ENCODE data around the gene TRAPPC3L. TPM values are rescaled to one million over a fixed set of nuclear protein-coding genes. Genes with fewer than 3 reads are reported as not detected.

Gene TRAPPC3L
- polyA plus RNA-seq, 2 of the 4 experiments (the other 2 are of a cell fraction) = not detected

- H3K4me3 ChIP-seq = no peak overlapping the region
- 62% methylated on average over 12 of the region's 12 CpGs for WGBS (ENCODE audit: missing lambda C conversion rate)
- H3K27ac ChIP-seq = no peak overlapping the region
- H3K4me1 ChIP-seq = peaks cover 12% of the 10 kb centered on the region
- peak; percentile 28 to 65 for DNase-seq (ENCODE audit: low read depth in 1 of 2, low spot score in 1 of 2)
- CTCF ChIA-PET = interaction anchor here (1.0 to 4.2 kb wide), 8 partner anchors 19 to 263 kb away, joined by 3 to 34 read pairs (median 12); partner anchors contain the start of gene CALHM5
- TF ChIP-seq SMC3 (IDR thresholded peaks at IDR 0.05) (peak; percentile 75), CTCF (IDR thresholded peaks at IDR 0.05) (peak; percentile 67), GATA3 (IDR thresholded peaks at IDR 0.05; ENCODE audit: borderline replicate concordance) (no peak), CBX2 (IDR thresholded peaks at IDR 0.05; ENCODE audit: borderline replicate concordance, low read depth) (no peak), CEBPB (IDR thresholded peaks at IDR 0.05) (no peak), HOXB5 (CRISPR knock-in tag; IDR thresholded peaks at IDR 0.05) (no peak), RAD21 (conservative IDR thresholded peaks at IDR 0.05 in 1 of 2, IDR thresholded peaks at IDR 0.05 in 1 of 2) (peak; percentile 57 to 58)
- H3K9me3 ChIP-seq = no peaks in the 10 kb centered on the region
- no peak for FAIRE-seq
- no peak overlapping the region for H3K4me2 ChIP-seq
- peak; percentile 76 to 89; a peak in 4 of 6 replicates for ATAC-seq
- POLR2A ChIA-PET = no interaction called here
These were observed 13.6 kb downstream of the TRAPPC3L start for GRCh38 chr6:116531675-116532570.

- peaks cover 12% of the 10 kb centered on the region for H3K4me1 ChIP-seq
- H3K4me2 ChIP-seq = no peak overlapping the region
- ChIA-PET CTCF (interaction anchor here (1.2 kb wide), 1 partner anchor 243 kb away, joined by 5 read pairs; no protein-coding TSS in a partner anchor), POLR2A (no interaction called here)
- no peak for TF ChIP-seq HES2 (IDR thresholded peaks at IDR 0.05)
- TF ChIP-seq ESRRA (IDR thresholded peaks at IDR 0.05; ENCODE audit: borderline replicate concordance, low read length) = no peak
- TF ChIP-seq TP53 (CRISPR knock-in tag; IDR thresholded peaks at IDR 0.05) = no peak
- no peak for TF ChIP-seq ZNF302 (CRISPR knock-in tag; IDR thresholded peaks at IDR 0.05)
- no peak for TF ChIP-seq HEYL (CRISPR knock-in tag; IDR thresholded peaks at IDR 0.05)
- no peak for TF ChIP-seq MAZ (IDR thresholded peaks at IDR 0.05; ENCODE audit: borderline replicate concordance, low read depth, low read length)
- no peak for TF ChIP-seq USF2 (IDR thresholded peaks at IDR 0.05)
- TF ChIP-seq CHD2 (IDR thresholded peaks at IDR 0.05; ENCODE audit: low read length, partially characterized antibody) = no peak
- TF ChIP-seq FOSB (CRISPR knock-in tag; IDR thresholded peaks at IDR 0.05) = no peak
- no peak for TF ChIP-seq JUNB (IDR thresholded peaks at IDR 0.05)
- TF ChIP-seq REST (IDR thresholded peaks at IDR 0.05) = no peak
- no peak for TF ChIP-seq PHF8 (IDR thresholded peaks at IDR 0.05; ENCODE audit: borderline replicate concordance, low read depth)
- no peak for TF ChIP-seq CHD4 (IDR thresholded peaks at IDR 0.05; ENCODE audit: borderline replicate concordance)
- TF ChIP-seq BCL3 (IDR thresholded peaks at IDR 0.05) = no peak
- no peak for TF ChIP-seq JUN (IDR thresholded peaks at IDR 0.05)
- TF ChIP-seq SREBF2 (IDR thresholded peaks at IDR 0.05) = no peak
- TF ChIP-seq SMC3 (IDR thresholded peaks at IDR 0.05) = no peak
- TF ChIP-seq RAD21 (conservative IDR thresholded peaks at IDR 0.05 in 1 of 2, IDR thresholded peaks at IDR 0.05 in 1 of 2) = no peak
- WGBS (ENCODE audit: missing lambda C conversion rate) = 71% methylated on average over 2 of the region's 2 CpGs
- no peak for DNase-seq (ENCODE audit: low read depth in 1 of 2, low spot score in 1 of 2)
- no peak for ATAC-seq
- H3K9me3 ChIP-seq = no peaks in the 10 kb centered on the region
- no peak overlapping the region for H3K4me3 ChIP-seq
- no peak for FAIRE-seq
- no peak overlapping the region for H3K27ac ChIP-seq
These were observed 15.0 kb downstream of the TRAPPC3L start for GRCh38 chr6:116530436-116530835.

All from A549 (cell line).